Vagina (tissue), 2 donors: ENCODE measurements around the gene PBX4. TPM values are rescaled to one million over a fixed set of nuclear protein-coding genes. Genes with fewer than 3 reads are reported as not detected.

Source experiments
- DNase-seq, 2 donors: peaks; one replicate each; pipeline ENCODE4 v3.0.0-alpha.2; 2017; ENCODE audit errors: extremely low spot score in 2 of 2
- H3K27ac ChIP-seq: fragments of 200-600 bp; sonication (generic); one replicate; pipeline ENCODE4 v1.5.1; 2019
- H3K27me3 ChIP-seq: fragments of 200-600 bp; sonication (generic); one replicate; pipeline ENCODE4 v1.5.1; 2019
- H3K36me3 ChIP-seq, 2 donors: fragments of 200-600 bp; sonication (generic); one replicate each; pipeline ENCODE4 v1.5.1; 2017 to 2019
- H3K4me1 ChIP-seq: fragments of 200-600 bp; sonication (generic); one replicate; pipeline ENCODE4 v1.5.1; 2019
- H3K4me3 ChIP-seq, 2 donors: fragments of 200-600 bp; sonication (generic); 1 replicate in 1 of 2; 2 replicates in 1 of 2; pipeline ENCODE4 v1.5.1; 2016 to 2019
- H3K9me3 ChIP-seq: fragments of 200-600 bp; sonication (generic); one replicate; pipeline ENCODE4 v1.5.1; 2019
- CTCF ChIP-seq, 3 experiments: fragments of 450-650 bp in 2 of 3; fragments of 200-600 bp in 1 of 3; sonication (generic) in 1 of 3; IDR thresholded peaks; one replicate each; pipeline ENCODE4 v1.5.1; 2017 to 2019; ENCODE audit warnings: antibody characterized with exemption in 3 of 3, mild to moderate bottlenecking in 2 of 3, moderate library complexity in 2 of 3
- POLR2A ChIP-seq, 2 donors: fragments of 450-650 bp; IDR thresholded peaks; one replicate each; pipeline ENCODE4 v1.6.1; 2017; ENCODE audit warnings: antibody characterized with exemption in 2 of 2, mild to moderate bottlenecking in 2 of 2, moderate library complexity in 2 of 2
- POLR2AphosphoS5 ChIP-seq, 2 donors: sonication (generic); formaldehyde crosslinking; IDR thresholded peaks; one replicate each; pipeline ENCODE4 v1.9.0; 2017; ENCODE audit warnings: antibody characterized with exemption in 2 of 2, mild to moderate bottlenecking in 2 of 2, low read depth in 1 of 2; ENCODE audit not compliant: insufficient read depth in 1 of 2
- intact Hi-C: fragments of 100-400 bp; cut with DNase I; formaldehyde crosslinking; loops from one replicate; pipeline ENCODE4 v1.15.1; 2023
- total RNA-seq: library from RNA; depleted of rRNA; stranded (reverse); fragments of >200 nt; gene quantifications from one replicate; pipeline ENCODE4 v1.2.3, GENCODE V29; 2016

The PBX4 gene
- total RNA-seq, 1 donor from 2014 or later = 5.2 TPM

GRCh38 chr19:19540064-19540714 is 78.3 kb downstream of the PBX4 start:
- intact Hi-C loops = loop anchor here (10.0 kb wide), 1 partner anchor 415 kb away; no protein-coding TSS in a partner anchor

GRCh38 chr19:19539698-19540063 is 78.8 kb downstream of the PBX4 start:
- H3K36me3 ChIP-seq = no peaks in the 10 kb centered on the region
- no peak for DNase-seq
- intact Hi-C loops = loop anchor here (2.0 to 10.0 kb wide), 3 partner anchors 77 to 735 kb away; no protein-coding TSS in a partner anchor
- H3K27me3 ChIP-seq = no peaks in the 10 kb centered on the region
- no peak overlapping the region for H3K4me3 ChIP-seq
- TF ChIP-seq CTCF (IDR thresholded peaks at IDR 0.05) (no peak), POLR2AphosphoS5 (IDR thresholded peaks at IDR 0.05; ENCODE audit: insufficient read depth in 1 of 2, low read depth in 1 of 2) (no peak), POLR2A (IDR thresholded peaks at IDR 0.05) (no peak)
- H3K4me1 ChIP-seq = peaks cover 37% of the 10 kb centered on the region
- no peak overlapping the region for H3K27ac ChIP-seq
- no peaks in the 10 kb centered on the region for H3K9me3 ChIP-seq

More at GRCh38 chr19:19540064-19540714, 78.3 kb downstream of the PBX4 start:
- peaks cover 37% of the 10 kb centered on the region for H3K4me1 ChIP-seq
- no peaks in the 10 kb centered on the region for H3K27me3 ChIP-seq
- no peak for TF ChIP-seq POLR2A (IDR thresholded peaks at IDR 0.05)
- TF ChIP-seq CTCF (IDR thresholded peaks at IDR 0.05) = no peak
- no peak for TF ChIP-seq POLR2AphosphoS5 (IDR thresholded peaks at IDR 0.05; ENCODE audit: insufficient read depth in 1 of 2, low read depth in 1 of 2)
- peak overlapping the region; percentile 16 to 21 for H3K4me3 ChIP-seq
- H3K36me3 ChIP-seq = no peaks in the 10 kb centered on the region
- H3K27ac ChIP-seq = no peak overlapping the region
- DNase-seq = no peak
- no peaks in the 10 kb centered on the region for H3K9me3 ChIP-seq

DNA sequence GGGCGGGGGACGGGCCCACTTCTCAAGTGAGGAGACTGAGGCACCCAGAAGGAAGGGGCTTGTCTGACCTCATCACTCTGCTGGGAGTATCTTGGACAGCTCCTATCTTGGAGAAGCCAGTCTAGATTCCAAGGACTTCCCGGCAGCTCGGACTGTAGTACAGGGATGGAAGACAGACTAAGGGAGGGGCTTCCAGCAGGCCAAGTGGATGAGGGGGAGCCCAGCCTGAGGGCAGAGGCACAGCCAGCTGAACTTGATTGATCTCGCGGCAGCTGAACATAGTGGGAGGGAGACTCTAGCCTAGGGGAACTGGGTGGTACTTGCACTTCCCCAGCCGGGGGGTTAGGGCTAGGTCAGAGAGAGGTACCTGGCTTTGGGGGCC is 79.7 kb downstream of the PBX4 start:
- DNase-seq = no peak
- no peak overlapping the region for H3K27ac ChIP-seq
- peak overlapping the region; percentile 29 to 42 for H3K4me3 ChIP-seq
- no peaks in the 10 kb centered on the region for H3K36me3 ChIP-seq
- no peaks in the 10 kb centered on the region for H3K9me3 ChIP-seq
- intact Hi-C loops = loop anchor here (2.0 to 10.0 kb wide), 2 partner anchors 78 to 736 kb away; no protein-coding TSS in a partner anchor
- no peaks in the 10 kb centered on the region for H3K27me3 ChIP-seq
- no peak for TF ChIP-seq CTCF (IDR thresholded peaks at IDR 0.05)
- TF ChIP-seq POLR2A (IDR thresholded peaks at IDR 0.05) = no peak
- TF ChIP-seq POLR2AphosphoS5 (IDR thresholded peaks at IDR 0.05; ENCODE audit: insufficient read depth in 1 of 2, low read depth in 1 of 2) = no peak
- peaks cover 37% of the 10 kb centered on the region for H3K4me1 ChIP-seq

DNA sequence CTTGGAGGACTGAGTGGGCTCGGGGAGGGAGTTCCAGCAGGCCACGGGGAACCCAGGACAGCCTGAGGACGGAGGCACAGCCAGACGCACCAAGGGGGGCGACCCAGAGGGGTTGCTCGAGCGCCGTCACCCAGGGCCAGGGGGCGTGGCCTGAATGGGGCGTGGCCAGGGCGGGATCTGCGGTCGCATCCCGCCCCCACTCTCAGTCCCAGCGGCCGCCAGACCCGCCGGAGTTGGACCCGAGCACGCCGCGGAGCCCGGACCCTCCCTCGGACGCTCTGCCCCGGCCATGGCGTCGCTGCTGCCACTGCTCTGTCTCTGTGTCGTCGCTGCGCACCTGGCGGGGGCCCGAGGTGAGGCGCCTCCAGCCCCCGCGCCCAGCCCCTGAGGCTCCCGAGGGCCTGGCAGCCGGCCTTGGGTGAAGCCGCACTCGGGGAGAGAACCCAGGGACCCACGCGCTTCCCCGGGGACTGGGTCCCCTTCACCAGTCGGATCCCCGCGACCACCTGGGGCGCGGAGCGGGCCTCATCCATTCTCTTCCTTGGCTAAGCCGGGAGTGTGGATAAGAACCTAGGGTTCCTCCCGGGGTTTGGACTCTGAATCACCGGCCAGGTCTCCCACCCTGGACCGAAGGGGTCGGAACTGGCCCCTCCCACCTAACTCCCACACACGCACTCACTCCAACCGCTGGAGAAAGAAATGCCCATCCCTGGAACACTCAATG is 80.3 kb downstream of the PBX4 start, which contains the start of gene CILP2:
Gene CILP2, plus strand, starts transcription at position 205 of the 724 bp plus-strand sequence. Its CDS starts 85 bp downstream, at position 290.
- no peak for TF ChIP-seq CTCF (IDR thresholded peaks at IDR 0.05)
- TF ChIP-seq POLR2AphosphoS5 (IDR thresholded peaks at IDR 0.05; ENCODE audit: insufficient read depth in 1 of 2, low read depth in 1 of 2) = no peak
- no peak for TF ChIP-seq POLR2A (IDR thresholded peaks at IDR 0.05)
- Histone ChIP-seq H3K36me3 (no peaks in the 10 kb centered on the region), H3K27ac (no peak within 1 kb of the TSS), H3K4me3 (peak within 1 kb of the TSS; percentile 29 to 42), H3K4me1 (peaks cover 37% of the 10 kb centered on the region), H3K9me3 (no peaks in the 10 kb centered on the region), H3K27me3 (no peaks in the 10 kb centered on the region)
- intact Hi-C loops = loop anchor here (2.0 to 10.0 kb wide), 2 partner anchors 79 to 737 kb away; no protein-coding TSS in a partner anchor
- DNase-seq = no peak
